Stimulated activated CD8-positive, alpha-beta memory T cell treated with anti-CD3 and anti-CD28 coated beads, Interleukin-4, amount 100 ng/mL, for 24 hours (primary cell): Measurements from ENCODE around the gene SLC26A5.

ENCODE experiments used
- DNase-seq: peaks from one replicate; pipeline ENCODE4 v3.0.0-alpha.2; 2020; ENCODE audit warnings: low read depth

The SLC26A5 gene

GRCh38 chr7:103346396-103346795 is 99.6 kb downstream of the SLC26A5 start:
- no peak for DNase-seq

- DNase-seq = peak; percentile 74
Measured at GRCh38 chr7:103344453-103345149, 101.4 kb downstream of the SLC26A5 start, which contains the start of gene DNAJC2. Gene DNAJC2, minus strand, starts transcription at chr7:103344767. Its CDS starts 145 bp downstream, at chr7:103344622.

- peak; percentile 15 for DNase-seq
Measured at GRCh38 chr7:103343758-103344452, 102.1 kb downstream of the SLC26A5 start.

- DNase-seq = no peak
Measured at GRCh38 chr7:103343332-103343731, 102.7 kb downstream of the SLC26A5 start.

GRCh38 chr7:103341466-103341865 is 104.5 kb downstream of the SLC26A5 start:
- DNase-seq = no peak

GRCh38 chr7:103338864-103339263 is 107.1 kb downstream of the SLC26A5 start:
- DNase-seq = no peak

- no peak for DNase-seq
Measured at GRCh38 chr7:103336761-103337160, 109.2 kb downstream of the SLC26A5 start.

- no peak for DNase-seq
Measured at GRCh38 chr7:103325744-103326143, 120.3 kb downstream of the SLC26A5 start.
